ENCODE data around the gene ABCA7. TPM values are rescaled to one million over a fixed set of nuclear protein-coding genes. Genes with fewer than 3 reads are reported as not detected.

ABCA7 gene
- total and polyA plus RNA-seq, 2 of the 13 experiments (the other 11 are each of a cell fraction or from before 2014, with no cell fraction given) = 4.4 to 32.4 TPM

- TF ChIP-seq ZNF318 (CRISPR knock-in tag; IDR thresholded peaks at IDR 0.05) (no peak), ZBTB2 (CRISPR knock-in tag; IDR thresholded peaks at IDR 0.05; ENCODE audit: low read depth) (no peak; the same call in 1 of the 2 replicates), PCBP1 (IDR thresholded peaks at IDR 0.05; ENCODE audit: borderline replicate concordance, low read depth, low read length) (no peak), NRL (CRISPR knock-in tag; IDR thresholded peaks at IDR 0.05; ENCODE audit: borderline replicate concordance) (peak; percentile 68), ZNF563 (CRISPR knock-in tag; IDR thresholded peaks at IDR 0.05) (peak; percentile 70), MAZ (IDR thresholded peaks at IDR 0.05; ENCODE audit: borderline replicate concordance, low read depth, low read length) (no peak), MAZ (CRISPR knock-in tag; IDR thresholded peaks at IDR 0.05; ENCODE audit: low read depth) (peak; percentile 66; the same call in 1 of the 2 replicates), TEAD3 (CRISPR knock-in tag; optimal IDR thresholded peaks at IDR 0.05; ENCODE audit: borderline replicate concordance) (peak; percentile 44), ZNF501 (CRISPR knock-in tag; IDR thresholded peaks at IDR 0.05) (peak; percentile 67), ZNF629 (CRISPR knock-in tag; conservative IDR thresholded peaks at IDR 0.05) (no peak), EED (CRISPR knock-in tag; IDR thresholded peaks at IDR 0.05) (no peak), KDM5B (CRISPR knock-in tag; IDR thresholded peaks at IDR 0.05; ENCODE audit: borderline replicate concordance) (peak; percentile 68; the same call in 1 of the 2 replicates), ZFX (CRISPR knock-in tag; IDR thresholded peaks at IDR 0.05; ENCODE audit: low read depth) (peak; percentile 58)
- TF ChIP-seq, protein P1, sequence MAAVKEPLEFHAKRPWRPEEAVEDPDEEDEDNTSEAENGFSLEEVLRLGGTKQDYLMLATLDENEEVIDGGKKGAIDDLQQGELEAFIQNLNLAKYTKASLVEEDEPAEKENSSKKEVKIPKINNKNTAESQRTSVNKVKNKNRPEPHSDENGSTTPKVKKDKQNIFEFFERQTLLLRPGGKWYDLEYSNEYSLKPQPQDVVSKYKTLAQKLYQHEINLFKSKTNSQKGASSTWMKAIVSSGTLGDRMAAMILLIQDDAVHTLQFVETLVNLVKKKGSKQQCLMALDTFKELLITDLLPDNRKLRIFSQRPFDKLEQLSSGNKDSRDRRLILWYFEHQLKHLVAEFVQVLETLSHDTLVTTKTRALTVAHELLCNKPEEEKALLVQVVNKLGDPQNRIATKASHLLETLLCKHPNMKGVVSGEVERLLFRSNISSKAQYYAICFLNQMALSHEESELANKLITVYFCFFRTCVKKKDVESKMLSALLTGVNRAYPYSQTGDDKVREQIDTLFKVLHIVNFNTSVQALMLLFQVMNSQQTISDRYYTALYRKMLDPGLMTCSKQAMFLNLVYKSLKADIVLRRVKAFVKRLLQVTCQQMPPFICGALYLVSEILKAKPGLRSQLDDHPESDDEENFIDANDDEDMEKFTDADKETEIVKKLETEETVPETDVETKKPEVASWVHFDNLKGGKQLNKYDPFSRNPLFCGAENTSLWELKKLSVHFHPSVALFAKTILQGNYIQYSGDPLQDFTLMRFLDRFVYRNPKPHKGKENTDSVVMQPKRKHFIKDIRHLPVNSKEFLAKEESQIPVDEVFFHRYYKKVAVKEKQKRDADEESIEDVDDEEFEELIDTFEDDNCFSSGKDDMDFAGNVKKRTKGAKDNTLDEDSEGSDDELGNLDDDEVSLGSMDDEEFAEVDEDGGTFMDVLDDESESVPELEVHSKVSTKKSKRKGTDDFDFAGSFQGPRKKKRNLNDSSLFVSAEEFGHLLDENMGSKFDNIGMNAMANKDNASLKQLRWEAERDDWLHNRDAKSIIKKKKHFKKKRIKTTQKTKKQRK (IDR thresholded peaks at IDR 0.05; ENCODE audit: low read length) = no peak
These were observed 25.0 kb downstream of the ABCA7 start (continued) for GRCh38 chr19:1064661-1065605.

Data from HepG2 (cell line).